NCI-H1048 (cell line): ENCODE measurements around the gene GPR26.

Experiments
- DNase-seq: peaks from one replicate; lab custom pipeline; 2025; lab: John Stamatoyannopoulos, UW

GPR26 gene

GRCh38 chr10:123666318-123667236, at the start of gene GPR26:
TSS of gene GPR26 (plus strand) at chr10:123666355. CDS start at chr10:123666408, 53 bp downstream.
- DNase-seq: no peak

GRCh38 chr10:123618224-123618623, 47.9 kb upstream of the GPR26 start:
- no peak for DNase-seq

- no peak for DNase-seq
These were observed 46.9 kb upstream of the GPR26 start for GRCh38 chr10:123619067-123619855.

GRCh38 chr10:123620621-123621020, 45.5 kb upstream of the GPR26 start:
- no peak for DNase-seq

- DNase-seq: no peak
These were observed 44.7 kb upstream of the GPR26 start for GRCh38 chr10:123621492-123621891.

- DNase-seq: no peak
These were observed 44.2 kb upstream of the GPR26 start for GRCh38 chr10:123621916-123622315.

GRCh38 chr10:123622381-123622780, 43.8 kb upstream of the GPR26 start:
- DNase-seq: no peak

GRCh38 chr10:123624086-123624485, 42.1 kb upstream of the GPR26 start:
- no peak for DNase-seq

GRCh38 chr10:123633106-123633505, 33.0 kb upstream of the GPR26 start:
- DNase-seq: no peak

- DNase-seq: no peak
These were observed 32.5 kb upstream of the GPR26 start for GRCh38 chr10:123633636-123634035.

GRCh38 chr10:123634221-123634620, 31.9 kb upstream of the GPR26 start:
- DNase-seq: no peak

GRCh38 chr10:123635131-123635530, 31.0 kb upstream of the GPR26 start:
- no peak for DNase-seq

- no peak for DNase-seq
These were observed 30.4 kb upstream of the GPR26 start for GRCh38 chr10:123635745-123636144.

- DNase-seq: no peak
These were observed 29.4 kb upstream of the GPR26 start for GRCh38 chr10:123636598-123637325.

- DNase-seq: no peak
These were observed 28.8 kb upstream of the GPR26 start for GRCh38 chr10:123637326-123637880.

GRCh38 chr10:123639131-123639530, 27.0 kb upstream of the GPR26 start:
- no peak for DNase-seq

GRCh38 chr10:123640016-123640535, 26.1 kb upstream of the GPR26 start:
- no peak for DNase-seq

- no peak for DNase-seq
These were observed 23.9 kb upstream of the GPR26 start for GRCh38 chr10:123642293-123642692.

- no peak for DNase-seq
These were observed 23.5 kb upstream of the GPR26 start for GRCh38 chr10:123642697-123643096.

- no peak for DNase-seq
These were observed 22.8 kb upstream of the GPR26 start for GRCh38 chr10:123643315-123643714.

GRCh38 chr10:123645016-123645415, 21.1 kb upstream of the GPR26 start:
- DNase-seq: no peak

- DNase-seq: no peak
These were observed 20.5 kb upstream of the GPR26 start for GRCh38 chr10:123645615-123646014.
